AG04449 (cell line): ENCODE results near the gene SLC26A5.
A peak's percentile ranks its signal among the peaks of the same experiment; 100 is the strongest.

Experiments
- CTCF ChIA-PET: fragments of 350-600 bp; formaldehyde crosslinking; extraction: SDS; loops from one replicate; lab custom pipeline; 2021; ENCODE audit warnings: antibody characterized with exemption; lab: Yijun Ruan, JAX
- POLR2A ChIA-PET: fragments of 400-600, 350-600 bp; formaldehyde crosslinking; extraction: SDS; loops from one replicate; lab custom pipeline; 2020; ENCODE audit warnings: antibody characterized with exemption, inconsistent platforms; lab: Yijun Ruan, JAX
- DNase-seq: peaks from one replicate; pipeline ENCODE4 v3.0.0-alpha.2; 2010; ENCODE audit warnings: low read depth, low spot score
- H3K4me3 ChIP-seq: 2 replicates; pipeline ENCODE4 v1.5.1; 2011; ENCODE audit warnings: low read depth, mild to moderate bottlenecking, control low read depth, low read length
- CTCF ChIP-seq: IDR thresholded peaks from one replicate; pipeline ENCODE4 v1.5.1; 2011; ENCODE audit warnings: mild to moderate bottlenecking, moderate library complexity, low read length, control low read depth, inconsistent platforms; ENCODE audit not compliant: insufficient read depth; ENCODE audit errors: missing control alignments

SLC26A5 gene

DNA sequence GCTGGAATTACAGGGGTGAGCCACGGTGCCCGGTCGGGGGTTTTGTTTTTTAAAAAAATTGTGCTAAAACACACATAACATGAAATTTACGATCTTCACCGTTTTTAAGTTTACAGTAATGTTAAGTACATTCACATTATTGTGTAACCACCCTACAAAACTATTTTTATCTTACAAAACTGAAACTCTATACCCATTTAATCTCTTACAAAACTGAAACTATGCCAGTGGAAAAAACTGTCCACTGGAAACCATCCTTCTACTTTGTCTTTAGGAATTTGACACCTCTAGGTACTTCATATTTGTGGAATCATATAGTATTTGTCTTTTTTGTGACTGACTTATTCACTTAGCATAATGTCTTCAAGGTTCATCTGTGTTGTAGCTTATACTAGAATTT, 99.6 kb downstream of the SLC26A5 start:
- H3K4me3 ChIP-seq: no peak overlapping the region
- TF ChIP-seq CTCF: no peak
- ChIA-PET CTCF (no interaction called here), POLR2A (no interaction called here)
- DNase-seq: no peak

GRCh38 chr7:103344453-103345149, 101.4 kb downstream of the SLC26A5 start, which contains the start of gene DNAJC2:
Gene DNAJC2 (minus strand): TSS chr7:103344767. CDS start chr7:103344622, 145 bp downstream.
- ChIA-PET POLR2A (no interaction called here), CTCF (no interaction called here)
- DNase-seq: peak; percentile 69
- peak within 1 kb of the TSS; percentile 93 for H3K4me3 ChIP-seq
- TF ChIP-seq CTCF: no peak

- H3K4me3 ChIP-seq: peak overlapping the region; percentile 93
- ChIA-PET CTCF (no interaction called here), POLR2A (no interaction called here)
- no peak for TF ChIP-seq CTCF
- DNase-seq: no peak
Observed at GRCh38 chr7:103343758-103344452, 102.1 kb downstream of the SLC26A5 start.

- DNase-seq: no peak
- ChIA-PET POLR2A (no interaction called here), CTCF (interaction anchor here (0.9 to 1.2 kb wide), 2 partner anchors 13 to 16 kb away, joined by 3 read pairs; no protein-coding TSS in a partner anchor)
- TF ChIP-seq CTCF: no peak
- peak overlapping the region; percentile 93 for H3K4me3 ChIP-seq
Observed at GRCh38 chr7:103343332-103343731, 102.7 kb downstream of the SLC26A5 start.

- DNase-seq: no peak
- no peak overlapping the region for H3K4me3 ChIP-seq
- ChIA-PET POLR2A (no interaction called here), CTCF (interaction anchor here (1.2 kb wide), 1 partner anchor 15 kb away, joined by 4 read pairs; no protein-coding TSS in a partner anchor)
- no peak for TF ChIP-seq CTCF
Observed at GRCh38 chr7:103341466-103341865, 104.5 kb downstream of the SLC26A5 start.

- no peak overlapping the region for H3K4me3 ChIP-seq
- TF ChIP-seq CTCF: no peak
Observed at GRCh38 chr7:103338864-103339263, 107.1 kb downstream of the SLC26A5 start.

More at GRCh38 chr7:103338864-103339263, 107.1 kb downstream of the SLC26A5 start:
- CTCF ChIA-PET: no interaction called here
- no peak for DNase-seq
- POLR2A ChIA-PET: no interaction called here
